MCF 10A (cell line): ENCODE measurements around the gene SPDYE4. TPM values are rescaled to one million over a fixed set of nuclear protein-coding genes. Genes with fewer than 3 reads are reported as not detected.
A peak's percentile ranks its signal among the peaks of the same experiment; 100 is the strongest.

Source experiments
- BruUV-seq: library from RNA; stranded (reverse); fragments of 400-500 nt; replicated peaks from 2 replicates; lab custom pipeline; 2021; lab: Mats Ljungman, UMichigan
- CTCF ChIA-PET: fragments of 300-600 bp; sonication (Branson Sonifier 250); formaldehyde crosslinking; extraction: SDS; loops from one replicate; lab custom pipeline; 2021; ENCODE audit warnings: antibody characterized with exemption, inconsistent platforms; lab: Yijun Ruan, JAX
- POLR2A ChIA-PET: fragments of 300-600, 350-650 bp; sonication (Branson Sonifier 250); formaldehyde crosslinking; extraction: SDS; loops from one replicate; lab custom pipeline; 2020; ENCODE audit warnings: antibody characterized with exemption, inconsistent platforms; lab: Yijun Ruan, JAX
- DNase-seq: peaks from one replicate; pipeline ENCODE4 v3.0.0-alpha.2; 2018; ENCODE audit not compliant: unreplicated experiment
- H3K27ac Mint-ChIP-seq: one replicate; pipeline ENCODE4 v1.8.0; 2022; ENCODE audit warnings: mild to moderate bottlenecking, low read depth, mixed read lengths; ENCODE audit not compliant: unreplicated experiment
- H3K27me3 Mint-ChIP-seq: one replicate; pipeline ENCODE4 v1.8.0; 2022; ENCODE audit warnings: mixed read lengths; ENCODE audit not compliant: insufficient read depth, unreplicated experiment
- H3K36me3 Mint-ChIP-seq: one replicate; pipeline ENCODE4 v1.8.0; 2022; ENCODE audit warnings: mild to moderate bottlenecking, moderate library complexity, mixed read lengths; ENCODE audit not compliant: insufficient read depth, unreplicated experiment
- H3K4me1 Mint-ChIP-seq: one replicate; pipeline ENCODE4 v1.8.0; 2022; ENCODE audit warnings: mixed read lengths; ENCODE audit not compliant: insufficient read depth, unreplicated experiment
- H3K4me3 Mint-ChIP-seq: one replicate; pipeline ENCODE4 v1.8.0; 2022; ENCODE audit warnings: mild to moderate bottlenecking, moderate library complexity, mixed read lengths; ENCODE audit not compliant: unreplicated experiment
- H3K9me3 Mint-ChIP-seq: one replicate; pipeline ENCODE4 v1.8.0; 2022; ENCODE audit warnings: mixed read lengths; ENCODE audit not compliant: unreplicated experiment
- intact Hi-C: fragments of 100-400 bp; cut with micrococcal nuclease; formaldehyde crosslinking; loops from 2 replicates; pipeline ENCODE4 v1.14.1; 2022
- total RNA-seq: library from RNA; stranded (reverse); gene quantifications from 2 replicates; pipeline ENCODE4 v1.2.3, GENCODE V29; 2022
- TF ChIP-seq, protein P1 (sequence below): fragments of 200-600 bp; IDR thresholded peaks from one replicate; pipeline ENCODE4 v1.8.0; 2022; ENCODE audit warnings: antibody characterized with exemption, mild to moderate bottlenecking; ENCODE audit not compliant: unreplicated experiment

The SPDYE4 gene
- total RNA-seq, 1 experiment from 2014 or later: not detected

DNA sequence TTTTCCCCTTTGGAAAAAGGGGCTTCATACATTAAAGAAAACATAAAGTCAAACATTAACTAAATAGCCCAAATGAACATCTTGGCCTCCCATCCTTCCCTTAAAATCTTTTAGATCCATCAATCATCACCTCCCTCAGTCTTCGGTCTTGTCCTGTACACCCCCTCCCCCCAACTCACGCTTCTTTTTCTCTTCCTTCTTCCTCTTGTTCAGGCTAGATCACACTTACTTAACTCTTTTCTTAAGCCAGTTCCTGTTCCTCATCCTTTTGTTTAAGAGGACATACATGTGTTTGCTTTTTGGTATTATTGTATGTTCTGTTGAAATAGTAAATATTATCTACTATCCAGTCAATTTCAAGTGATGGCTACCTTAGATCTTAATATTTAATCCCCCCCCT, 35.3 kb upstream of the SPDYE4 start:
- intact Hi-C loops: no loop called here
- ChIA-PET CTCF (no interaction called here), POLR2A (no interaction called here)
- H3K27ac Mint-ChIP-seq: no peak overlapping the region
- TF ChIP-seq, protein P1, sequence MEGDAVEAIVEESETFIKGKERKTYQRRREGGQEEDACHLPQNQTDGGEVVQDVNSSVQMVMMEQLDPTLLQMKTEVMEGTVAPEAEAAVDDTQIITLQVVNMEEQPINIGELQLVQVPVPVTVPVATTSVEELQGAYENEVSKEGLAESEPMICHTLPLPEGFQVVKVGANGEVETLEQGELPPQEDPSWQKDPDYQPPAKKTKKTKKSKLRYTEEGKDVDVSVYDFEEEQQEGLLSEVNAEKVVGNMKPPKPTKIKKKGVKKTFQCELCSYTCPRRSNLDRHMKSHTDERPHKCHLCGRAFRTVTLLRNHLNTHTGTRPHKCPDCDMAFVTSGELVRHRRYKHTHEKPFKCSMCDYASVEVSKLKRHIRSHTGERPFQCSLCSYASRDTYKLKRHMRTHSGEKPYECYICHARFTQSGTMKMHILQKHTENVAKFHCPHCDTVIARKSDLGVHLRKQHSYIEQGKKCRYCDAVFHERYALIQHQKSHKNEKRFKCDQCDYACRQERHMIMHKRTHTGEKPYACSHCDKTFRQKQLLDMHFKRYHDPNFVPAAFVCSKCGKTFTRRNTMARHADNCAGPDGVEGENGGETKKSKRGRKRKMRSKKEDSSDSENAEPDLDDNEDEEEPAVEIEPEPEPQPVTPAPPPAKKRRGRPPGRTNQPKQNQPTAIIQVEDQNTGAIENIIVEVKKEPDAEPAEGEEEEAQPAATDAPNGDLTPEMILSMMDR: no peak
- no peaks in the 10 kb centered on the region for H3K4me1 Mint-ChIP-seq
- H3K27me3 Mint-ChIP-seq: no peaks in the 10 kb centered on the region
- no peaks in the 10 kb centered on the region for H3K36me3 Mint-ChIP-seq
- H3K4me3 Mint-ChIP-seq: no peak overlapping the region
- no peak for DNase-seq
- peaks cover 22% of the 10 kb centered on the region for H3K9me3 Mint-ChIP-seq
- no TSS peak for BruUV-seq

DNA sequence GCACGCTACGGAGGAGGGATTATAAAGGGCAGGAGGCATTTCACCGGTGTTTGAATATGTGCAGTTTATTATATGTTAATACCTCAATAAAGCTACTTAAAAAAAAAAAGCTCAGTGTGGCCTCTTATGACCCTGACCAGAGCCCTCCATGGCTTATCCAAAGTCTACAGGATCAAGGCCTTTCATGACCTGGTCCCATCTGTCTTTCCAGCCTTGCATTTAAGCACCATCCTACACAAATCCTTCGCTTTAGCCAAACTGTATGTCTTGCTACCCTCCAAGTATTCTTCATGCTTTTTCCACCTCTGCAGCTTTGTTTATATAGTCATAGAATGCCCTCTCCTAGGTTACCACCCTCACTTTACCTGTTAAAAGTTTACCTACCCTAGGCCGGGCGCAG, 34.3 kb upstream of the SPDYE4 start:
- DNase-seq: no peak
- ChIA-PET CTCF (interaction anchor here (0.6 to 1.0 kb wide), 2 partner anchors 109 to 354 kb away, joined by 4 to 7 read pairs; no protein-coding TSS in a partner anchor), POLR2A (no interaction called here)
- peaks cover 22% of the 10 kb centered on the region for H3K9me3 Mint-ChIP-seq
- H3K36me3 Mint-ChIP-seq: no peaks in the 10 kb centered on the region
- TF ChIP-seq, protein P1: no peak
- no peak overlapping the region for H3K27ac Mint-ChIP-seq
- BruUV-seq: no TSS peak
- no peak overlapping the region for H3K4me3 Mint-ChIP-seq
- no peaks in the 10 kb centered on the region for H3K4me1 Mint-ChIP-seq
- intact Hi-C loops: no loop called here
- no peaks in the 10 kb centered on the region for H3K27me3 Mint-ChIP-seq

DNA sequence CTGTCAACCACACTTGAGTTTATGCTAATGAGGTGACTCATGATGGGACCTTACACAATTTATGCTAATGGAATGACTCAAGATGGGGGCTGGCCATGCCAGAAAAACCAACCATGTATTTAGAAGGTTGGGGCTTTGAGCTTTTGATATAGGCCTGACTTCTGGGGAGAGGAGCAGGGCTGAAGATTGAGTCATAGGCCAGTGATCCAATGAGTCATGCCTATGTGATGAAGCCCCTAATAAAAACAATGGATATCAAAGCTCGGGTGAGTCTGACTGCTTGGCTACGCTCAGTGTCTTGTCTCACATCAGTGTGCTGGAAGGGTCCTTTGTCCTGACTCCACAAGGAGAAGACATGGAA, 33.5 kb upstream of the SPDYE4 start:
- ChIA-PET POLR2A (no interaction called here), CTCF (interaction anchor here (0.6 to 1.0 kb wide), 2 partner anchors 109 to 599 kb away, joined by 3 to 4 read pairs; no protein-coding TSS in a partner anchor)
- Mint-ChIP-seq H3K9me3 (peaks cover 22% of the 10 kb centered on the region), H3K27ac (no peak overlapping the region), H3K4me1 (no peaks in the 10 kb centered on the region), H3K36me3 (no peaks in the 10 kb centered on the region), H3K4me3 (no peak overlapping the region), H3K27me3 (no peaks in the 10 kb centered on the region)
- peak; percentile 50 for DNase-seq
- TF ChIP-seq, protein P1: no peak
- BruUV-seq: no TSS peak
- intact Hi-C loops: no loop called here

DNA sequence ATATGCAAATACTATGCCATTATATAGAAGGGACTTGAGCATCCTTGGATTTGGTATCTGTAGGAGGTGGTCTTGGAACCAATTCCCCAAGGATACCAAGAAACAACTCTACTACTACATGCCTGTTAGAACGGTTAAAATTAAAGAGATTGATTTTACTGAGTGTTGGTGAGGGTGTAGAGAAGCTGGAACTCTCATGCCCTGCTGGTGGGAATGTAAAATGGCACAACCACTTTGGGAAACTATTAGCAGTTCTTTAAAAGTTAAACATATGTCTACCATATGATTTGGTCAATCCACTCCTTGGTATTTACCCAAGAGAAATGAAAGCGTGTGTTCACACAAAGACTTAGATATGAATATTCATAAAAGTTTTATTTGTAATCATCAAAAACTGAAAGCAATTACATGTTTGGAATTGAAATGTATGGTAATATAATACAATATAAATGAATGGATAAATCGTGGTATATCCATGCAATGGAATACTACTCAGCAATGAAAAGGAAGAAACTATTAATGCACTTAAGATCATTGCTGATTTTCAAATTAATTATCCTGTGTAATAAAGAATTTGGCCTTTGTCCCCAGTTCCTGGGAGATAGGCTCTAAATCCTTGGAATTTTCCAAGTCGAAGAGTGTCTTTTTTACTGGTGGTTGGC, 33.0 kb upstream of the SPDYE4 start:
- H3K27ac Mint-ChIP-seq: no peak overlapping the region
- peaks cover 22% of the 10 kb centered on the region for H3K9me3 Mint-ChIP-seq
- no peak for DNase-seq
- TF ChIP-seq, protein P1: no peak
- no peaks in the 10 kb centered on the region for H3K4me1 Mint-ChIP-seq
- no peak overlapping the region for H3K4me3 Mint-ChIP-seq
- no peaks in the 10 kb centered on the region for H3K36me3 Mint-ChIP-seq
- no peaks in the 10 kb centered on the region for H3K27me3 Mint-ChIP-seq
- POLR2A ChIA-PET: interaction anchor here (0.7 kb wide), 1 partner anchor 56 kb away, joined by 3 read pairs; no protein-coding TSS in a partner anchor
- CTCF ChIA-PET: interaction anchor here (1.0 kb wide), 1 partner anchor 110 kb away, joined by 4 read pairs; no protein-coding TSS in a partner anchor
- no TSS peak for BruUV-seq
- intact Hi-C loops: no loop called here
